SK-N-MC (cell line): ENCODE results near the gene FHOD3.

Experiments used
- DNase-seq: peaks from one replicate; pipeline ENCODE4 v3.0.0-alpha.2; 2011; ENCODE audit warnings: low read depth, low spot score
- H3K27ac ChIP-seq: fragments of 200-600 bp; sonication (generic); 2 replicates; pipeline ENCODE4 v1.5.1; 2016; ENCODE audit warnings: mixed run types
- H3K36me3 ChIP-seq: fragments of 200-600 bp; sonication (generic); 2 replicates; pipeline ENCODE4 v1.6.1; 2017; ENCODE audit warnings: antibody characterized with exemption, low read length, mixed read lengths; ENCODE audit not compliant: insufficient read depth
- H3K4me3 ChIP-seq: fragments of 200-600 bp; sonication (generic); 2 replicates; pipeline ENCODE4 v1.5.1; 2016
- H3K9ac ChIP-seq: fragments of 200-600 bp; sonication (generic); 2 replicates; pipeline ENCODE4 v1.8.0; 2017; ENCODE audit warnings: mixed run types, mixed read lengths; ENCODE audit not compliant: insufficient read length
- H3K9me3 ChIP-seq: fragments of 200-600 bp; sonication (generic); 2 replicates; pipeline ENCODE4 v1.6.1; 2017; ENCODE audit warnings: low read depth, mild to moderate bottlenecking, antibody characterized with exemption, low read length, moderate library complexity, mixed read lengths
- EZH2 ChIP-seq: fragments of 200-600 bp; sonication (generic); IDR thresholded peaks from one replicate; pipeline ENCODE4 v1.6.1; 2017; ENCODE audit warnings: antibody characterized with exemption
- FOXP2 ChIP-seq: optimal IDR thresholded peaks from 2 replicates; pipeline ENCODE3; 2011; ENCODE audit warnings: mild to moderate bottlenecking, moderate library complexity; ENCODE audit not compliant: insufficient read depth; ENCODE audit errors: extremely low read length, control extremely low read depth
- POLR2AphosphoS5 ChIP-seq: IDR thresholded peaks from 2 replicates; pipeline ENCODE4 v1.6.1; 2012; ENCODE audit warnings: mild to moderate bottlenecking, low read depth, low read length, borderline replicate concordance

Gene FHOD3

GRCh38 chr18:36358141-36358540 is 60.6 kb downstream of the FHOD3 start:
- Histone ChIP-seq H3K9ac (no peak overlapping the region), H3K36me3 (no peaks in the 10 kb centered on the region), H3K4me3 (no peak overlapping the region), H3K27ac (no peak overlapping the region), H3K9me3 (no peaks in the 10 kb centered on the region)
- DNase-seq, result no peak
- TF ChIP-seq FOXP2 (no peak), POLR2AphosphoS5 (no peak), EZH2 (no peak)

DNA sequence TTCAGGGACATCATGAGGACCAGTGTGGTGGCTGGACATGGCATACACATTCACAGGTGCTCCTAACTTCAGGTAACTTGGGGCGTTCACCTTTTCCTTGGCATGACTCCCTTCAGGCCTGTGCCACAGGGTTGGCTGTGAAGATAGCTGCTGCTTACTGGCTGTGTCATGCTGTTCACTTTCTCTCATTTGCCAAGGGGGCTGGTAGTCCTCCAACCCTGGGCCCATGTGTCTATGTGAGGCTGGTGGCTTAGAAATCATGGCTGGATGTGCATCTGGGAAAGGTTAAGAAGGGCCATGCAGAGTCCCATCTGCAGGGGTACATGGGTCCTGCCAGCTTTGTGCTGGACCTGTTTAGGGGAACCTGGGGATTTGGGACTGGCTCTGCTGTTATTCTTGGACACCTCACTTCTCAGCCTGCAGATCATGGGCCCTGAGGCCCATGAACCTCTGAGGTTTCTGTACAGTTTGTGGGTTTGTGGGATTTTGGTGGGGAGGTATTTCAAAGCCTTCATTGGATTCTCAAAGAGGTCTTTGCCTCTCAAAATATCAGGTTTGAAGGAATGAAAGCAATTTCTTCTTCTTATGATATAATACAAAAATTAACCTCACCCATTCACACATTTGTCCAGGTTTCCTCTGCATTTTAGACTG is 62.9 kb downstream of the FHOD3 start:
- TF ChIP-seq EZH2, result no peak
- no peak for TF ChIP-seq FOXP2
- no peak for TF ChIP-seq POLR2AphosphoS5
- Histone ChIP-seq H3K36me3 (no peaks in the 10 kb centered on the region), H3K27ac (no peak overlapping the region), H3K4me3 (no peak overlapping the region), H3K9ac (no peak overlapping the region), H3K9me3 (no peaks in the 10 kb centered on the region)
- DNase-seq, result no peak

DNA sequence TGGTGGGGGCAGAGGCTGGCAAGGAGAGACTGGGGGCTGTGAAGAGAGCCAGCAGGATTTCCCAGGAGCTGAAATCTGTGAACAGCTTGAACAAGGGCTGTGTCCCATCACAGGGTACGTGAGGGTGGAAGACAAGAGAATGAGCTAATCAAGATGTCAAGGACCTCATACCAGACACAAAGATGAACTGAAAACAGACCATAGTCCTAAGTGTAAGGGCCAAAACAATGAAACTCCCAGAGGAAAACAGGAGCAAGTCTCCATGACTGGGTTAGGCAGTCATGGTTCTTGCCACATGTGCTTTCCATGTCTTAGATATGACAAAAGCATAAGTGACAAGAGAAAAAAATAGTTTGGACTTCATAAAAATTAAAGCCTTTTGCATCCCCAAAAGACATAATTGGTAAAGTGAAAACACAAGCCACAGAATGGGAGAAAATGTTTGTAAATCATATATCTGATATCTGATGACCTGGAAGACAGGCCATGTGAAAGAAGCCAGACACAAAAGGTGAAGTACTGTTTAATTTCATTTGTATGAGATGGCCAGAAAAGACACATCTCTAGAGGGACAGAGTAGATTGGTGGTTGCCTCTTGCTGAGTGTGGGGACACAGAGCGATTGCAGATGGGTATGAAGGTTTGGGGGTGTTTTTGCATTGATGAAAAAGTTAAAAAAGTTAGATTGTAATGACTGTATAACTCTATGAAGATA is 67.6 kb downstream of the FHOD3 start:
- Histone ChIP-seq H3K27ac (no peak overlapping the region), H3K9me3 (no peaks in the 10 kb centered on the region), H3K4me3 (no peak overlapping the region), H3K9ac (no peak overlapping the region), H3K36me3 (no peaks in the 10 kb centered on the region)
- no peak for DNase-seq
- TF ChIP-seq FOXP2 (no peak), EZH2 (no peak), POLR2AphosphoS5 (no peak)

GRCh38 chr18:36365836-36366775 is 68.6 kb downstream of the FHOD3 start:
- no peak overlapping the region for H3K9ac ChIP-seq
- no peak overlapping the region for H3K27ac ChIP-seq
- no peak for DNase-seq
- H3K36me3 ChIP-seq, result no peaks in the 10 kb centered on the region
- H3K4me3 ChIP-seq, result no peak overlapping the region
- no peaks in the 10 kb centered on the region for H3K9me3 ChIP-seq
- TF ChIP-seq POLR2AphosphoS5 (no peak), FOXP2 (no peak), EZH2 (no peak)

- Histone ChIP-seq H3K27ac (no peak overlapping the region), H3K9me3 (no peaks in the 10 kb centered on the region), H3K36me3 (no peaks in the 10 kb centered on the region), H3K9ac (no peak overlapping the region), H3K4me3 (no peak overlapping the region)
- no peak for DNase-seq
- TF ChIP-seq FOXP2 (no peak), EZH2 (no peak), POLR2AphosphoS5 (no peak)
These were observed 69.7 kb downstream of the FHOD3 start for GRCh38 chr18:36366994-36367839.

DNA sequence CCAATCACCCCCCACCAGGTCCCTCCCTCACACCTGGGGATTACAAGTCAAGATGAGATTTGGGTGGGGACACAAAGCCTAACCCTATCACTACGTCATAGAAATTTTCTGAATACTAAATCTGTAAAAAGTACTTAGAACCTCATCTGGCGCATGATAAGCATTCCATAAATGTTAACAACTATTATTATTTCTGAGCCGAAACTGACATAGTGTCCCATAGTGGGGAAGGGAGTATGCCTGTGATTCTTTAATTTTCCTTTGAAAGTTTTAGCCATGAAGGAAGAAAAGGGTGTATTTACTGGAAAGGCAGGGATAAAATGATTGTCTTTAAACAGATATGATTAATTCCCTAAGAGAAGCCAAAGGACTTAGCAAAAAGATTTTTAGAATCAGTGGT is 71.4 kb downstream of the FHOD3 start:
- Histone ChIP-seq H3K9ac (no peak overlapping the region), H3K27ac (no peak overlapping the region), H3K9me3 (no peaks in the 10 kb centered on the region), H3K36me3 (no peaks in the 10 kb centered on the region), H3K4me3 (no peak overlapping the region)
- no peak for TF ChIP-seq EZH2
- no peak for TF ChIP-seq FOXP2
- TF ChIP-seq POLR2AphosphoS5, result no peak
- no peak for DNase-seq

DNA sequence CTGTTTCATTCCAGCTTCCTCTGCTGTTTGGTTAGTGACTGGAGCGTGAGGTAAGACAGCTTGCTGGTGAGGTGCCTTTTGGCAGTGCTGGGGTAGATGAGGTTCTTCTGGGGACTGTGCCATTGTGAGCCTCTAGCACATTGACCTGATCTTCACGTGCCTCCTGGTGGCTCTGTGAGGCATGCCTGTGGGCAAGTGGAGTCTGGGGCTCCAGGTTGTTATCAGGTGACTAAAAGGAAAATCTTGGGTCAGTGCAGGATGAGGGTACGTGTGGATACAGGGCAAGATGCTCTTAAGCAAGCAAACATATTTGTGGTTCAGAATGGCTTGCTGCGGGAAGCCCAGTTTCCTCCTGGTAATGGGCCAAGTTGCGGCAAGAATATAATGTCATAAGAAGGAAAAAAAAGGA is 75.4 kb downstream of the FHOD3 start:
- H3K9ac ChIP-seq, result no peak overlapping the region
- H3K4me3 ChIP-seq, result no peak overlapping the region
- DNase-seq, result no peak
- H3K36me3 ChIP-seq, result no peaks in the 10 kb centered on the region
- no peak for TF ChIP-seq EZH2
- TF ChIP-seq POLR2AphosphoS5, result no peak
- TF ChIP-seq FOXP2, result no peak
- H3K27ac ChIP-seq, result no peak overlapping the region
- no peaks in the 10 kb centered on the region for H3K9me3 ChIP-seq

DNA sequence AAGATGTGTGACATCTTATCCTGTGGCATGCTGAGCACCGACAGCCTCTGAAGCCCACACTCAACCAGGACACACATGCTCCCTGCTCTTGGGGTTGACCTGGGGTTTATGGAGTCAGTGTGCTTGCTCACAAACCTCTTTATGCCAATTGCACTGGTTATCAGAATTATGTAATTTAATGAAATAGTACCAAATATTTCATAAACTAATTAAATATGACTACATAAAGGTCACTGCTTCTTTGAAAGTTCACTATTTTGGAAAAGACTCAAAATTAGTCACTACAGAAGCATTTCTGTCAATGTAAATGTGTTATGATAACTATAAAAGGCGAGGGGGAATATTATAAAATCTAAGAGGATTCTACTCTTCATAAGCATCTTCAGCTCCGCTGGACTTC is 76.7 kb downstream of the FHOD3 start:
- TF ChIP-seq EZH2 (no peak), POLR2AphosphoS5 (no peak), FOXP2 (no peak)
- no peak for DNase-seq

More for the DNA sequence above, 76.7 kb downstream of the FHOD3 start:
- H3K36me3 ChIP-seq, result no peaks in the 10 kb centered on the region
- no peak overlapping the region for H3K9ac ChIP-seq
- H3K9me3 ChIP-seq, result no peaks in the 10 kb centered on the region
- H3K4me3 ChIP-seq, result no peak overlapping the region
- H3K27ac ChIP-seq, result no peak overlapping the region
